Mesendoderm (in vitro differentiated cells): ENCODE measurements around the gene TUBA8. TPM values are rescaled to one million over a fixed set of nuclear protein-coding genes. Genes with fewer than 3 reads are reported as not detected.
A peak's percentile ranks its signal among the peaks of the same experiment; 100 is the strongest.
"Not testable (repeated sequence)": the region's sequence is repeated elsewhere in the genome, so short reads cannot be mapped to it uniquely, and the experiment has no call there.

ENCODE experiments used
- DNase-seq: peaks from one replicate; pipeline ENCODE4 v3.0.0; 2013
- H2AK5ac ChIP-seq: 2 replicates; pipeline ENCODE4 v1.6.1; 2013; ENCODE audit warnings: low read length, inconsistent platforms
- H2BK120ac ChIP-seq: 2 replicates; pipeline ENCODE4 v1.6.1; 2013; ENCODE audit warnings: low read depth, mild to moderate bottlenecking, low read length, moderate library complexity, mixed read lengths
- H2BK15ac ChIP-seq: replicated peaks from 2 replicates; pipeline ENCODE4 v1.6.1; 2013; ENCODE audit warnings: low read depth, mild to moderate bottlenecking, moderate library complexity
- H2BK5ac ChIP-seq: 2 replicates; pipeline ENCODE4 v1.6.1; 2013; ENCODE audit warnings: low read length, inconsistent platforms
- H3K18ac ChIP-seq: 2 replicates; pipeline ENCODE4 v1.6.1; 2013; ENCODE audit warnings: mild to moderate bottlenecking, low read length, mixed read lengths
- H3K23ac ChIP-seq: one replicate; pipeline ENCODE4 v1.6.1; 2013; ENCODE audit warnings: low read length
- H3K27ac ChIP-seq: 2 replicates; pipeline ENCODE4 v1.5.1; 2013; ENCODE audit warnings: low read depth, mild to moderate bottlenecking, inconsistent platforms, low read length, moderate library complexity
- H3K27me3 ChIP-seq: 2 replicates; pipeline ENCODE4 v1.6.1; 2013; ENCODE audit warnings: low read length, control low read depth, mild to moderate bottlenecking, inconsistent platforms; ENCODE audit not compliant: insufficient read depth, poor library complexity
- H3K36me3 ChIP-seq: 2 replicates; pipeline ENCODE4 v1.6.1; 2013; ENCODE audit warnings: low read length, inconsistent platforms; ENCODE audit not compliant: control insufficient read depth, insufficient read depth
- H3K4ac ChIP-seq: one replicate; pipeline ENCODE4 v1.6.1; 2013; ENCODE audit warnings: low read depth, mild to moderate bottlenecking, low read length, moderate library complexity
- H3K4me1 ChIP-seq: 2 replicates; pipeline ENCODE4 v1.6.1; 2013; ENCODE audit warnings: low read depth, low read length, inconsistent platforms; ENCODE audit not compliant: control insufficient read depth
- H3K4me2 ChIP-seq: 2 replicates; pipeline ENCODE4 v1.6.1; 2013; ENCODE audit warnings: low read length
- H3K4me3 ChIP-seq: 2 replicates; pipeline ENCODE4 v1.5.1; 2013; ENCODE audit warnings: mild to moderate bottlenecking, low read length
- H3K56ac ChIP-seq: one replicate; pipeline ENCODE4 v1.6.1; 2013; ENCODE audit warnings: low read length
- H3K79me1 ChIP-seq: 2 replicates; pipeline ENCODE4 v1.6.1; 2013; ENCODE audit warnings: low read length, inconsistent platforms
- H3K79me2 ChIP-seq: 2 replicates; pipeline ENCODE4 v1.6.1; 2013; ENCODE audit warnings: mild to moderate bottlenecking, low read length; ENCODE audit not compliant: control insufficient read depth, insufficient read depth
- H3K9ac ChIP-seq: 2 replicates; pipeline ENCODE4 v1.6.1; 2013; ENCODE audit warnings: low read length, inconsistent platforms
- H4K5ac ChIP-seq: one replicate; pipeline ENCODE4 v1.6.1; 2013; ENCODE audit warnings: low read length
- H4K8ac ChIP-seq: one replicate; pipeline ENCODE4 v1.6.1; 2013; ENCODE audit warnings: low read depth, mild to moderate bottlenecking, control low read depth, low read length, moderate library complexity
- WGBS: extraction: QIAGEN DNeasy Blood & Tissue Kit; methylation state at CpG from one replicate; pipeline ENCODE4 v1.1.7; 2013; ENCODE audit warnings: low lambda C conversion rate, missing lambda C conversion rate; ENCODE audit not compliant: insufficient coverage; ENCODE audit errors: extremely low coverage; 5-methylcytosine and 5-hydroxymethylcytosine counted together
- polyA plus RNA-seq, 2 experiments: library from polyadenylated mRNA; stranded (reverse); fragments of 200-250 nt; gene quantifications; one replicate each; pipeline ENCODE4 v1.2.3, GENCODE V29; 2013

Gene TUBA8
- polyA plus RNA-seq (2013, experiment 1 of 2): 0.91 TPM
- polyA plus RNA-seq (2013, experiment 2 of 2): 0.97 TPM

DNA sequence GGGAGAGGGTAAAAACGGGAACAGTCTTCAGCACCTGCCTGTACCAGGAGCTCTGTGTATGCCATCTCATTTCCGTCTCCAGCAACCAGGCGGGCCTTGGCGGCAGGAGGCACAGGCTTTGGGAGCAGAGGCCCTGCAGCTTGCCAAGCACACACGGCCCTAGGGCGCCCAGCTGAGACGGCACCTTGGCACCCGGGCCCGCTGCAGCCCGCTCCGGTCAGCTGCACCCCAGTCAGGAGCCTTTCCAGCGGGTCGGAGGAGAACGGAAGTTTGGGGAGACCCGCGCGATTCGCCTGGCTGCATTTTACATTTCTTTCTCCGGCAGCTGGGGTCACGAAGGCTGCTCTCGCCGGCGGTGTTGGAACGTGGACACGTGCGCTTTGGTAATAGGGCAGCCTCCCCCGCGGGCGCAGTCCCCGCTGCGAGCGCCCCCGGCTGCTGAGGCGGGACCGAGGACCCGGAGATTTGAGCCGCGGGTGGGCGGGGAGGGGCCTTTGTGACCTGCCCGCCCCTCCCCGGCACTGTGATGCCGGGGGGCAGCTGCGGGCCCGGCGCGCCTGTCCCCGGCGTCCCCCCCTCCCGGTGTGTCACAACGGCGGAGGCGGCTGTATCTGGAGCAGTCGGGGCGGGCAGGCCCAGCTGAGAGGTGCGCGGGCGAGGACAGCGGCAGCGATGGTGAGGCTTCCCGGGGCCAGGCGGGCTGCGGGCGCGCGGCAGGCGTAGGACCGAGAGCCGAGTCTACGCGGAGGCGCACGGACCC lies at the start of gene TUBA8:
Gene TUBA8 (plus strand): TSS at position 616 of the 760 bp plus-strand sequence. CDS start 57 bp downstream, at position 673.
- Histone ChIP-seq H3K36me3 (no peaks in the 10 kb centered on the region), H3K18ac (no peak within 1 kb of the TSS), H3K56ac (peak within 1 kb of the TSS; percentile 71), H4K5ac (no peak within 1 kb of the TSS), H3K23ac (peak within 1 kb of the TSS; percentile 66), H2BK15ac (no peak within 1 kb of the TSS), H2BK120ac (no peak within 1 kb of the TSS), H3K4me3 (no peak within 1 kb of the TSS), H2BK5ac (no peak within 1 kb of the TSS), H3K79me2 (no peaks in the 10 kb centered on the region), H3K4me1 (no peaks in the 10 kb centered on the region), H3K4me2 (peak within 1 kb of the TSS; percentile 43), H3K9ac (peak within 1 kb of the TSS; percentile 59), H4K8ac (no peak within 1 kb of the TSS), H3K27ac (no peak within 1 kb of the TSS), H2AK5ac (no peak within 1 kb of the TSS), H3K27me3 (peaks cover 18% of the 10 kb centered on the region), H3K4ac (no peak within 1 kb of the TSS), H3K79me1 (no peaks in the 10 kb centered on the region)
- DNase-seq: peak; percentile 29
- WGBS: no CpG with 5 or more reads among the region's 72 CpGs

DNA sequence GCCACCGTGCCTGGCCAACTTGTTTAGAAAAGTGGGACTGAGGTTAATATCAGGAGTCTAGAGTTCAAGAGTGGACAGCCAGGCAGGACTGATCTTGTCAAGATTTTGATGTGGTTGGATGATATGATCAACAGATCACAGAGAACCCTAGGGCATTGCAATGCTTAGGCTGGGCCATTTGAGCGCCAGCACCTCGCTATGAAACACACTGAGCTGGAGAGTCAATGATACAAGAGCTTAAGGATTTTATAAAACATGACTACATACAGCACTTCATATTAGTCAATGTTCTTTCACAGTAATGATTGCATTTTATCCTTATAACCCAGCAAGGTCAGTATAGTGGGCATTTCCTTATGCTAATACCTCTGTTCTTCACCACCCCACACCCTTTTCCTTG lies 48.2 kb upstream of the TUBA8 start:
- Histone ChIP-seq H3K79me1 (no peaks in the 10 kb centered on the region), H4K8ac (no peak overlapping the region), H2BK120ac (no peak overlapping the region), H2BK15ac (no peak overlapping the region), H3K56ac (no peak overlapping the region), H2AK5ac (no peak overlapping the region), H3K4me1 (no peaks in the 10 kb centered on the region), H3K4ac (no peak overlapping the region), H3K79me2 (no peaks in the 10 kb centered on the region), H3K23ac (no peak overlapping the region), H3K27ac (no peak overlapping the region), H3K4me2 (no peak overlapping the region), H3K4me3 (no peak overlapping the region), H3K9ac (no peak overlapping the region), H4K5ac (no peak overlapping the region), H3K18ac (no peak overlapping the region), H2BK5ac (no peak overlapping the region), H3K36me3 (no peaks in the 10 kb centered on the region), H3K27me3 (no peaks in the 10 kb centered on the region)
- no peak for DNase-seq
- no CpG with 5 or more reads among the region's 3 CpGs for WGBS

DNA sequence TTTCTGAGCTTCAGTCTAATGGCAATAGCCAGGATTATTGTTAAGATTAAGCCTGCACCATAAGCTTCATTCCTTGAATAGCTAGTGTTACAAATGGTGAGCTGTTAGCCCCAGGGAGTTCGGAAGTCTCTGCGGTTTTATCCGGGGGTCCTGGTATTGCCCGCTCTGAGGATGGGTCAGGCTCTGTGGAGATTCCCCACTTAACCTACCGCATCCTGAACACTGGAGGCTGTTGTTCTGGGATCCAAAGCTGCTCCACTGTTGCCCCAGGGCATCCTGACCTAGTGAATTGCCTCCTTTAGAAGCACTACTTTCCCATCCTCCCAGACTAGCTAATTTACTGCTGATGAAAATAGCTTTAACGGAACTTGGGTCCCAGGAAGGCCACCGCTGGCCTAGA lies 47.3 kb upstream of the TUBA8 start:
- Histone ChIP-seq H3K27ac (no peak overlapping the region), H3K79me1 (no peaks in the 10 kb centered on the region), H3K36me3 (no peaks in the 10 kb centered on the region), H3K23ac (no peak overlapping the region), H3K4me3 (no peak overlapping the region), H3K27me3 (no peaks in the 10 kb centered on the region), H3K9ac (no peak overlapping the region), H4K8ac (no peak overlapping the region), H3K4ac (no peak overlapping the region), H3K56ac (no peak overlapping the region), H3K4me2 (no peak overlapping the region), H2BK120ac (no peak overlapping the region), H3K4me1 (no peaks in the 10 kb centered on the region), H2BK15ac (no peak overlapping the region), H3K18ac (no peak overlapping the region), H2AK5ac (no peak overlapping the region), H3K79me2 (no peaks in the 10 kb centered on the region), H4K5ac (no peak overlapping the region), H2BK5ac (no peak overlapping the region)
- WGBS: no CpG with 5 or more reads among the region's 7 CpGs
- no peak for DNase-seq

DNA sequence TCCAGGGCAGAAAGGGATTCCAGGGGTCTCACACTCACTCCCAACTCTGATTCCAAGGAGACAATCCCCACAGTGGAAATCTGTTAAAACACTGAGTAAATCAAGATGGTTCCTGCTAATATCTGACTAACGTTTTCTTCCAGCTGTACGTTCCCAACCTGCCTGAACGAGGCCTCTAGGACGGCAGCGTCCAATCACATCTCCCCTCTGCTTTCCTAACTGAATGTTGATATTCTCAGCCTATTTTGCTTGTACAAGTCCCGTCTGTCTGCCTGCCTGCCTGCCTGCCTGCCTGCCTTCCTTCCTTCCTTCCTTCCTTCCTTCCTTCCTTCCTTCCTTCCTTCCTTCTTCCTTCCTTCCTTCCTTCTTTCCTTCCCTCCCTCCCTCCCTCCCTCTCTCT lies 46.9 kb upstream of the TUBA8 start:
- not testable (repeated sequence) for H3K4me1 ChIP-seq, H3K36me3 ChIP-seq, H3K9ac ChIP-seq, H3K27ac ChIP-seq, H3K18ac ChIP-seq, H3K23ac ChIP-seq, H3K56ac ChIP-seq, H2BK120ac ChIP-seq, H4K8ac ChIP-seq, H3K4me2 ChIP-seq, H4K5ac ChIP-seq, H3K79me2 ChIP-seq, H2AK5ac ChIP-seq, H2BK15ac ChIP-seq, H3K79me1 ChIP-seq, H3K4ac ChIP-seq, DNase-seq, H3K27me3 ChIP-seq, H2BK5ac ChIP-seq, H3K4me3 ChIP-seq
- WGBS: no CpG with 5 or more reads among the region's 6 CpGs

DNA sequence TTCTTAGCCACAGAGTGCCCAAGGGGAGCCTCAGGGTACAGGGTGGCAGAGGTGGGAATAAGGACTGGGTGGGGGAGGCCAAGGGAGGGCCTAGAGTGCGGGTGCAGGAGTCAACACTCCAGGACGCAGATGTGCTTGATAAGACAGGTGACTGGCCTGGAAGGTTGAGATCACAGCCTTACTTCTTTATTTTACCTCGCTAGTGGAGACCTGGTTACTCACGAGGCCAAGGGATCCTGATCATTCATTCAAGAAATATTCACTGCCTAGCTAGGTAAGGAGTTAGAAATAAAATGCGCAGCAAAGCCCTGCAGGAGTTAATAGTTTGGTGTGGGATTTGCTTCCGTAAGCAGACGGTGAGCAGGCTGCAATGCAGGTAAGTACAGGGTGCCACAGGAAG lies 46.0 kb upstream of the TUBA8 start:
- Histone ChIP-seq H3K9ac (no peak overlapping the region), H3K56ac (no peak overlapping the region), H3K4ac (no peak overlapping the region), H2BK120ac (no peak overlapping the region), H2BK15ac (no peak overlapping the region), H3K27ac (no peak overlapping the region), H3K27me3 (no peaks in the 10 kb centered on the region), H2AK5ac (no peak overlapping the region), H2BK5ac (no peak overlapping the region), H3K4me2 (no peak overlapping the region), H3K23ac (no peak overlapping the region), H3K4me3 (no peak overlapping the region), H3K36me3 (no peaks in the 10 kb centered on the region), H4K8ac (no peak overlapping the region), H3K79me2 (no peaks in the 10 kb centered on the region), H3K79me1 (no peaks in the 10 kb centered on the region), H3K18ac (no peak overlapping the region), H3K4me1 (no peaks in the 10 kb centered on the region), H4K5ac (no peak overlapping the region)
- DNase-seq: no peak
- WGBS: no CpG with 5 or more reads among the region's 7 CpGs

DNA sequence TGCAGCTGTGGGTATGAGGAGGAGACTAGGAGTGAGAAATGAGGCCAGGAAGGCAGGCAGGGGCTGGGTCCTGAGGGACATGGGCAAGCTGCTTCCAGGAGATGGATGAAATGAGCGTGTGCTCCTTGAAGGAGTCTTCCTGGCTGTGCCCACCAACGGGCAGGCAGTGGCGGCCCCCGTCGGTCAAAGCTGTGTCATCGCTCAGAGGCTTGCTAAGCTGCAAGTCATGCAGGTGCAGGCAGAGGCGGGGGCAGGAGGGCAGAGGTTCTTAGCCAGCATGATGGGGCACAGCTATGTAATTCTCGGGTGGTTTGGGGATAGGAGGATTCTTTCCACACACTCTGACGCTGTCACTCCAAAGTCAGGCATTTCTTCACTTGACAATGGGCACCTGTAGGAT lies 45.4 kb upstream of the TUBA8 start:
- no peak overlapping the region for H3K27ac ChIP-seq
- no peak overlapping the region for H3K23ac ChIP-seq
- DNase-seq: peak; percentile 30

More for the DNA sequence above, 45.4 kb upstream of the TUBA8 start:
- H3K4me2 ChIP-seq: no peak overlapping the region
- H3K4me3 ChIP-seq: no peak overlapping the region
- no peaks in the 10 kb centered on the region for H3K27me3 ChIP-seq
- no peaks in the 10 kb centered on the region for H3K4me1 ChIP-seq
- H4K5ac ChIP-seq: no peak overlapping the region
- H2AK5ac ChIP-seq: no peak overlapping the region
- H3K4ac ChIP-seq: no peak overlapping the region
- no peak overlapping the region for H4K8ac ChIP-seq
- H3K79me1 ChIP-seq: no peaks in the 10 kb centered on the region
- no peaks in the 10 kb centered on the region for H3K36me3 ChIP-seq
- H2BK15ac ChIP-seq: no peak overlapping the region
- no peak overlapping the region for H3K9ac ChIP-seq
- no peak overlapping the region for H3K56ac ChIP-seq
- H3K79me2 ChIP-seq: no peaks in the 10 kb centered on the region
- no peak overlapping the region for H2BK5ac ChIP-seq
- no peak overlapping the region for H3K18ac ChIP-seq
- H2BK120ac ChIP-seq: no peak overlapping the region
- no CpG with 5 or more reads among the region's 9 CpGs for WGBS
